ENCODE results near the gene ARHGAP1.
A peak's percentile ranks its signal among the peaks of the same experiment; 100 is the strongest.
"Not testable (repeated sequence)": the region's sequence is repeated elsewhere in the genome, so short reads cannot be mapped to it uniquely, and the experiment has no call there.

ARHGAP1 gene

DNA sequence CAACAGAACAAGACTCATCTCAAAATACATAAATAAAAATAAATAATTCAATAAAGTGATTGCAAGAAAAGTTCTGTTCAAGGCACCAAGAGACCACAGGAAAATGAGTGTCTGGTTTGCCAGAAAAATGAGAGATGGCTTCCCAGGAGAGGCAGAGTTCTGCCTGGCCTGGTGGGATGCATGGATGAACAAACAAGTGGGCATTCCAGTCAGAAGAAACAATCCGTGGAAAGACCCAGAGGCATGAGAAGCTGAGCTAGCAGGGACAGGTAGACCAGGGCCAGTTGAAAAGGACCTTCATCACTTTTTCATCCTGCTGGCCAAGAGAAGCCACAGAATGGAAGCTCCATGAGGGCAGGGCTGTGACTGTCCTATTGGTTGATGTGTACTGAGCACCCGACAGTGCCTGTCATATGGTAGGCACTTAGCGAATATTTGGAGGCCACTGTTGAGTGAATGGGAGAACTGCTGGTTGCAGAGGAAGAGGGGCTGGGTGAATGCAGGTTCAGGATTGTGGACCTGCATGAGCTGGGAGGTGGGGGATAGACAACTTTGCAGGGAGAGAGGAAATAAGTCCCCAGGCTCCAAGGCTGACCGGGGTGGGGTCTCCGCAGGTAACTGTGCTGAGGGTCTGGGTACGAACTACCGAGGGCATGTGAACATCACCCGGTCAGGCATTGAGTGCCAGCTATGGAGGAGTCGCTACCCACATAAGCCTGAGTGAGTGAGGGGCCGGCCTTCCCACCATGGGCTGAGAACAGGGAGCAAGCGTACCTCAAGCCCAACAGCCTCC lies 22.3 kb upstream of the ARHGAP1 start:
- DNase-seq, result no peak

DNA sequence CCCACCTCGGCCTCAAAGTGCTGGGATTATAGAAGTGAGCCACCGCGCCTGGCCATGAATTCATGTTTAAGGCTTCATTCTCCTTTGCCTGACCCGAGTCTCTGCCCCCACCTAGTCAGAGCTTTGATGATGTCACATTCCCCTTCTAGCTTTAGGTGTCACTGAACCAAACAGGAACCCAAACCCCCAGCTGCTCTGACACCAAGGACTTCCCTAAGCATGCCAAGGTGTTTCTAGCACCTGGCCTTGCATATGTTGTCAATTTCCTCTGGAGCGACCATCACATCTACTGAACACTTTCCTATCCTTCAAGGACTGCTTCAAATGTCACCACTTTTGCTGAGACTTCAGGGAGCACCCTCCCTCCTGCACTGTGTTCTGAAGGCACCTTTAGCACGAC lies 20.9 kb upstream of the ARHGAP1 start:
- DNase-seq, result no peak

GRCh38 chr11:46719543-46720218 lies 19.3 kb upstream of the ARHGAP1 start:
- no peak for DNase-seq

DNA sequence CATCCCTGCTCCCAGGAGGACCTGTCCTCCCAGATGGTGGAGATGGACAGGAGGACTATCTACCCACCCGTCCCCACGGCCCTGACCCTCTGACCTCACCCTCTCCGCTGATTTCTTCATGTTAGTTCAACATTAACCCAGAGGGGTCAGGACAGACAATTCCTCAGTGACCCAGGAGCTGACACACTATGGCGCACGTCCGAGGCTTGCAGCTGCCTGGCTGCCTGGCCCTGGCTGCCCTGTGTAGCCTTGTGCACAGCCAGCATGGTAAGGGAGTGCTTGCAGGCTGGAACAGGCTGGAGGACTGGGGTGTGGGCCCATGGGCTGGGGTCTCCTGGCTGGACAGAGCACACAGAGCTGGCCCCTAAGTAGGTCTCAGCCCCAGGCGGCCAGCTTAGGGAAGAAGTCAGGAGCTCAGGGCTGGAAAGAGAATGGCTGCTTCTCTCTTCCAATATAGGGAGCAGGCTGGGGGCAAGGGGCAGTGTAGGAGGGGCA lies 18.7 kb upstream of the ARHGAP1 start, which contains the start of gene F2:
Gene F2, plus strand, starts transcription at position 166 of the 495 bp plus-strand sequence. Its CDS starts 23 bp downstream, at position 189.
- DNase-seq, result no peak

DNA sequence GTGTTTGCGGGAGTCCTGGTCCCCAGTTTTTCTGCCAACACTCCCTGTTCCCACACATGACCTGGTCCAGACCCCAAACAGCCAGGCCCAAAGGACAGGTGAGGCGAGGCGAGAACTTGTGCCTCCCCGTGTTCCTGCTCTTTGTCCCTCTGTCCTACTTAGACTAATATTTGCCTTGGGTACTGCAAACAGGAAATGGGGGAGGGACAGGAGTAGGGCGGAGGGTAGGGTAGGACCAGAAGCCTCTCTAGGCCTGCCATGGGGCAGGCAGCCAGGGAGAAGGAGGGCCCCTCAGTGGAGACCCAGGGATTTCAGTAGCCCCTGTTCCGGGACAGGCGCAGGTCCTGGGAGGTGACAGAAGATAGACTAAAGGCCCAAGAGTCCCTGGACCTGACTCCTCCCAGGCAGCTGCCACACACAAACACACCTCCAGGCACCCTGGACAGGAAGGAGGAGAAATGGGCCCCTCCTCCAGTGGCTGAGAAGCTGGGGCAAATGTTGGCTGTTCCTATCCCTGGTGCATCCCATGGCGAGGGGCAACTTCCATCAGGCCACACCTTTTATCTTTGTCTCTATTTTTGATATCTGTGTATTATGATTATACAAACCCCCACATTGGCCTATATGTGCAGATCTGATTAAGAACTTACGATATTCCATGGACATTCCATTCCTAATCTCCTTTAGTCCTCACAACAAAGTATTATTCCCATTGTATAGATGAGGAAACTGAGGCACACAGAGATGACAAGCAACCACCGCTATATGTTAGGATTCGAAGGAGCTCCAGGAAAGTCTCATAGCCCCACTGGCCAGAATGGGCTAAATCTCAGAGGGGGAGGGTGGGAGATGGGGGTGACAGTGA lies 18.0 kb upstream of the ARHGAP1 start:
- no peak for DNase-seq

- DNase-seq, result not testable (repeated sequence)
Observed at GRCh38 chr11:46717825-46718154, 17.4 kb upstream of the ARHGAP1 start.

GRCh38 chr11:46712874-46713576 lies 12.6 kb upstream of the ARHGAP1 start:
- DNase-seq, result no peak

GRCh38 chr11:46711303-46711702 lies 10.9 kb upstream of the ARHGAP1 start:
- no peak for DNase-seq

DNA sequence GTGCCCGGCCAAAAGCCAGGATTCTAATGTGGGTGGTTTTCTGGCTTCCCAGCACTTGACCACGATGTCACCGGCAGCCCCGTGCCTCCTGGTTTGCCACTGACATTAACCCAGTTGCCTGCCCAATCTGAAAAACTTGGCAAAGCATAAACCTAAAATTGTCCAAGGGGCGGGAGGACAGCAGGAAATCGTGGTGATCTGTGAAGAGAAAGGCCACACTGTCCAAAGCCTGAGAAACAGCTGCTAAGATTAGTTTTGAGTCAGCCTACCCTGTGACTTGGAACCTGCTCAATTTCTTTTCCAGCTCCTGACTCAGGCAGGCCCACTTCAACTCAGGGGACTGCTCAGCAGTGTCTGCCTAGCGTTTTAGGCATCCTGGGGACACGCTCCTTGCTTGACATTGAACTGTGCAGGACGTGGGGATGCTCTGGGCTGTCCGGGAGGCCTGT lies 10.4 kb upstream of the ARHGAP1 start:
- DNase-seq, result no peak

GRCh38 chr11:46709351-46709750 lies 8.9 kb upstream of the ARHGAP1 start:
- not testable (repeated sequence) for DNase-seq

- DNase-seq, result no peak
Observed at GRCh38 chr11:46706886-46707285, 6.5 kb upstream of the ARHGAP1 start.

- no peak for DNase-seq
Observed at GRCh38 chr11:46705070-46705688, 4.8 kb upstream of the ARHGAP1 start.

GRCh38 chr11:46701078-46701654 lies 747 bp upstream of the ARHGAP1 start:
- peak; percentile 69 for DNase-seq

DNA sequence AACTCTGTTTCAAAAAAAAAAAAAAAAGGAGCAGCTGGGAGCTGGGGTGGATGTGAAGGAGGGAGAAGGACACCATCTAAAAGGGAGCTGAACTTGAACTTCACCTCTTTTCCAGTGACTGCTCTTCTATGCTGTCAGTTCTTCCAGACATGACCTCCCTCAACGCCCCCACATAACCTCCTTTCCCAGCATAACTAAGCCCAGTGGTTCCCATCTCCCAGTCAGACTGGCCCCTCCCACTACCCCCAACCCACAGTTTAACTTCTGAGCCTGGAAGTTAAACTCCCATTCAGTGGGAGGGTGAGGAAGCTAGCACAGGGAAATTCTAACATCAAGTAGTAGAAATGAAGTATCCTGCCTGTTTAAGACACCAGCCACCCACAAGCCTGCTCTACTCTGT lies 1.8 kb downstream of the ARHGAP1 start:
- no peak for DNase-seq

GRCh38 chr11:46697723-46698122 lies 2.7 kb downstream of the ARHGAP1 start:
- DNase-seq, result no peak

GRCh38 chr11:46697303-46697702 lies 3.1 kb downstream of the ARHGAP1 start:
- DNase-seq, result no peak

- no peak for DNase-seq
Observed at GRCh38 chr11:46696212-46696558, 4.2 kb downstream of the ARHGAP1 start.

DNA sequence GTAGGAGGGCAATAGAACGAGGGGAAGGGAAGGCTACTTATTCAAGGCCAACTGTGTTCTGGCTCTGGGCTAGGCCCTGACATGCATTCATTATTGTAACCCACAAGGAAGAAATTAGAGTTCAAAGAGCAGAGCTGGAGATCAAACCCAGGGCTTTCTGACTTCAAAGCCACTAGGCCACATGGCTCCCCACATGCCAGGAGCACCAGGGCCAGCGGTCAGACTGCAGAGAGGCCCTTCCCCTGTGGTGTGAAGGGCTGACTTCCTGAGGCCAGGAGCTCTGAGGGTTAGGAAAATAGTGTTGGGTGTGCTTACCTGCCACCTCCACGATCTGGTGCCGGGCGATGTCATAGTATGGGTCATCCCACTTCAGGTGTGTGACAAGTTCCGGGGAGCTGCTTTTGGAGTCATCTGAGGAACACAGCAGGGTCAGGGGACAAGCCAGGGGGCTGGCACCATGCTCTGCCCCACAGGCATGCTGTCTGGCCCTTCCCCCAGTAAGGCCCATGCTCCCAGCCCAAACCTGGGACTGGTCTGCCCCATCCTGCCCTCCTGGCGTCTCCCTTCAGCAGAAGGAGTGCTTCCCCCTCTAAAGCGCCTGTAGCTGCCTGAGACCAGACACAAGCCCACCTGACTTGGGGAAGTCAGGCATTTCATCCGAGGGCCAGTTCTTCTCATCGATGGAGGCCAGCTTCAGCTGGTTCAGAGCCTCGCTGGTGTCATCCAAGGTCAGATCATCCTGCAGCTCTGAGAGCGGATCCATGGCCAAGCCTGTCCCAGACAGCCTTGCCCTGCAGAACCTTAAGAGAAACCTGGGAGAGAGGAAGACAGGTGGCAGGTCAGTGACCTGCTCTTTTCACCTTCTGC lies 4.8 kb downstream of the ARHGAP1 start:
- no peak for DNase-seq

DNA sequence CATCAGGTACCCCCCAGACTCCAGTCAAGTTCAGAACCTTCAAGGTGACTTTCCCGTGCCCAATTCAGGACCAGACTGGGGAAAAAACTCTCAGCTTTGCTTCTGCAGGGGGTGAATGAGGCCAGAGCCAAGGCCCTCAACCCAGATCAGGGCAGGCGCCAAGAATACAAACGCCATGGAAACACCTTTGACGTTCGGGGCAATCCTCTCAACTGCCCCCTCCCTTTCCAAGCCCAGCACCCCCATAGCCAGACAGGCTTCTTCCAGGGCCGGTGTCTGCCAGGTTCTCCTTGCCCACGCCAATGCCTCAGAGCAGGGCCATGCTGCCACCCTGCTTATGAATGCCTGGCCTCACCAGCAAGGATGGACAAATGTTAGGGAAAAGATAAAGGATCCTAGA lies 5.8 kb downstream of the ARHGAP1 start:
- DNase-seq, result no peak

DNA sequence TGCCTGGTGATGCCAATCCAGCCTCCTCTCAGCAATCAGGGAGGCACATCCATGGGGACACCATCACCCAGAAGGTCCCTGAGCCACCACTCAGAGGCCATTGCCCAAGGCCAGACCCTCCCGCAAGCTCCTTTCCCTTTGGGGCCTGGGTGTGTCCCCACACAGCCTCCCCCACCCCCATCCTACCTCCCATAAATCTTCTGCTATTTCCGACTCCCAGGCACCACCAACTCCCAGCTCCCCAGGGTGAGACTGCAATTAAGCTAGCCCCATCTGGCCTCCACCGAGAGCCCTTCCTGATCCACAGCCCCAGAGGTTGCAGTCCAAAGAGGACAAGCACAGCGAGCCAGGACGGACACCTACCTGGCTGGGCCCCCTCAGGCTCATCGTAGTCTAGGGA lies 6.3 kb downstream of the ARHGAP1 start:
- DNase-seq, result no peak

DNA sequence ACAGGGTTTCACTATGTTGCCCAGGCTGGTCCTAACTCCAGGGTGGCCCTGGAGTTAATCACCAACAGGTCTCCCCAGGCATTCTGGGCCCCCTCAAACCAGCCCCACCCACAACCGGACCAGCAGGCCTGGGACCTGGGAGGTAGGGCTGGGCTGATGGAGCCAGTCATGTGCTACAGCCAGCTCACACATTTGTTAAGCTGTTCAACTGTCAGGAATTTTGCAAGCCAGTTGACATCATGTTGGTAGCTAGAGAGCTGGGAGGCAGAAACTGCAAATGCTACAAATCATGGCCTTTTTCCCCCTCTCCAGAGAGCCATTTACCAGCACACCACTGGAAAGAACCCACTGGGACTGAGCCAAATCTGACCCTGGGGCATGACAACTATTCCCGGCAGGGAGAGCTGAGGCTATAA lies 6.8 kb downstream of the ARHGAP1 start:
- no peak for DNase-seq
